NOMO-1 treated with DMSO at 0.1 percent for 48 hours (cell line): Measurements from ENCODE around the gene CCDC78.
"Not testable (repeated sequence)": the region's sequence is repeated elsewhere in the genome, so short reads cannot be mapped to it uniquely, and the experiment has no call there.

Source experiments
- DNase-seq: peaks from one replicate; lab custom pipeline; 2025; ENCODE audit not compliant: unreplicated experiment; lab: John Stamatoyannopoulos, UW

The CCDC78 gene

GRCh38 chr16:761625-762513 is 35.6 kb upstream of the CCDC78 start:
- no peak for DNase-seq

- peak; percentile 88 for DNase-seq
Observed at GRCh38 chr16:760545-761343, 34.5 kb upstream of the CCDC78 start, which contains the start of gene MSLN. Gene MSLN, plus strand, starts transcription at chr16:760734. Its CDS starts 1,947 bp downstream, at chr16:762681.

DNA sequence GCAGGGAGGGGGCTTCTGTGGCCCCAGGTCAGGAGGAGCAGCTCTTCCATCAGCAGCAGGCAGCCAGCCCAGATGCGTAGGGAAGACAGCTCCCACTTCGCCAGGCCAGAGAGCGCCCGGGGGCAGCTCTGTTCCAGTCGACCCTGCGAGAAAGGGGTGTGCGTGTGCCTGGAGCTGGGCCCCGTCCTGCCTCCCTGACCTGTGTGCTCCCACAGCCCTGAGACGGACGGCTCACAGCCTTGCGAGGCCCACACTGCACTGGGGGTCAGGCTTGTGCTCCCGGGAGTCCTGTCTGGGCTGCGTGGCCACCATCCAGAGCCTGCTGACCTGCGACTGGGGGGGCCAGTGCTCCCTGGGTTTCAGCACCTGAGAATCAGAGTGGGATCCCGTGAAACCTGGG is 33.8 kb upstream of the CCDC78 start:
- no peak for DNase-seq

DNA sequence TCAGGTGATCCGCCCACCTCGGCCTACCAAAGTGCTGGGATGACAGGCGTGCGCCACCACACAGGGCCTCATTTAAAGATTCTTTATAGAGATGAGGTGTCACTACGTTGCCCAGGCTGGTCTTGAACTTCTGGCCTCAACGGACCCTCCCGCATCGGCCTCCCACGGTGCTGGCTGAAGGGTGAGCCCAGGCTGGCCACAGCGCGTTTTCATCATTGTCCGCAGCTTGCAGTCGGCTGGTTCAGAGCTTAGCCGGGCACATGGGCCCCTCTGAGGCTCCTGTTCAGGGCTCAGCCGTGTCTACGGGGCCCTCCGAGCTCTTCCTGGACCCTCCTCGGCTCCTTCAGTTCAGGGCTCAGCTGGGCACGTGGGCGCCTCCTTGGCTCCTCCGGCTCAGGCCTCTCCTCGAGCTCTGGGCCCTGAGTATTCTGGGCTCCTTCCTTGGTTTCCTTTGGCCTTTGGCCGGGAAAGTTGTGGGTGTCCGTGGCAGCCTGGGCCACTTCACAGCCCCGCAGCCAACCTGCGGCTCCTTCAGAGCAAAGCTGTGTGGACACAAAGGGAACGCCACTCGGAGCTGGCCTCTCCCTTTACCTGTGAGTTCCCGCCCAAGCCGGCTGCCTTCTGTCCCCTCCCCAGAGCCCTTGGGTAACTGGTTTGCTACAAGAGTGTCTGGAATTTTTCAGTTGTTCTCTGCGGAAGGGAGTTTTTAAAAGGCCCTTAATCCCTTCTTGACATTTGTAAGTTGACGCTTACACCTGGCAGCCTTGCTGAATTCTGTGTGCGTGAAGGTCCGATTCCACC is 33.1 kb upstream of the CCDC78 start:
- no peak for DNase-seq

DNA sequence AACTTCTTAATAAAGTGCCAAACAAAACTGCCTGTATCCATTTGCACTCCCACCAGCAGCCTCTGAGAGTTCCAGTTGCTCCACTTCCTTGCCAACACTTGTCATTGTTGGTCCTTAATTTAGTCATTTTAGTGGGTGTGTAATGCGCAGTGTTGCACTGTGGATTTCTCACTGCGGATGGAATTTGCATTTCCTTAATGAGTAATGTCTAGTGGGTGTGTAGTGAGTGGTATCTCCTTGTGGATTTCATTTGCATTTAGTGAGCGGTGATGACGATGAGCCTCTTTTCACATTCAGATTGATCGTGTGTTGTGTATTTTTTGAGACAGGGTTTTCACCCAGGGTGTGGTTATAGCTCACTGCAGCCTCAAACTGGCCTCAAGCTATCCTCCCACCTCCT is 30.2 kb upstream of the CCDC78 start:
- DNase-seq, result no peak

DNA sequence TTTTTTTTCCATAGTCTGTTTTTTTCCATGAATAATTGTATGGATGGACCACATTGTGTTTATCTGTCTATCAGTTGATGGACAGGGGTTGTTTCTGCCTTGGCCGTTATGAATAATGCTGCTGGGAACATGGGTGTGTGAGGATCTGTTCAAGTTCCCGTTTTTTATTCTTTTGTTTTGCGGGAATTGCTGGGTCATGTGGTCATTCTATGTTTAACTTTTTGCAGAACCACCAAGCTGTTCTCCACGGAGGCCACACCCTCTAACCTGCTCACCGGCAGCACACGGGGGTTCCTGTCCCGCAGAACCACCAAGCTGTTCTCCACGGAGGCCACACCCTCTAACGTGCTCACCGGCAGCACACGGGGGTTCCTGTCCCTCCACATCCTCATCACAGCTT is 28.4 kb upstream of the CCDC78 start:
- DNase-seq, result peak; percentile 74

DNA sequence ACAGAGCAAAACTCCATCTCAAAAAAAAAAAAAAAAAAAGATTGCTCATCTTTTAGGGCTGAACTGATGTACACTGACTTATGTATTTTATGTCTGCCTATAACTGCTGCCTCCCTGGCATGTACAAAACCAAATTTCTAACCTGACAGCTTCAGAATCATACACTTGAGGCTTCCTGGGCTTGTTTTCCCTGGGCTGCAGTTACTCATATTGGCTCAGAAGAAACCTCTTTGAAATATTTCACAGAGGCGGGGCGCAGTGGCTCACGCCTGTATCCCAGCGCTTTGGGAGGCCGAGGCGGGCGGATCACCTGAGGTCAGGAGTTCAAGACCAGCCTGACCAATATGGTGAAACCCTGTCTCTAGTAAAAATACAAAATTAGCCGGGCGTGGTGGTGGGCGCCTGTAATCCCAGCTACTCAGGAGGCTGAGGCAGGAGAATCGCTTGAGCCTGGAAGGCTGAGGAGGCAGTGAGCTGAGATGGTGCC is 27.9 kb upstream of the CCDC78 start:
- DNase-seq, result not testable (repeated sequence)

GRCh38 chr16:752007-752312 is 25.7 kb upstream of the CCDC78 start:
- DNase-seq, result no peak

DNA sequence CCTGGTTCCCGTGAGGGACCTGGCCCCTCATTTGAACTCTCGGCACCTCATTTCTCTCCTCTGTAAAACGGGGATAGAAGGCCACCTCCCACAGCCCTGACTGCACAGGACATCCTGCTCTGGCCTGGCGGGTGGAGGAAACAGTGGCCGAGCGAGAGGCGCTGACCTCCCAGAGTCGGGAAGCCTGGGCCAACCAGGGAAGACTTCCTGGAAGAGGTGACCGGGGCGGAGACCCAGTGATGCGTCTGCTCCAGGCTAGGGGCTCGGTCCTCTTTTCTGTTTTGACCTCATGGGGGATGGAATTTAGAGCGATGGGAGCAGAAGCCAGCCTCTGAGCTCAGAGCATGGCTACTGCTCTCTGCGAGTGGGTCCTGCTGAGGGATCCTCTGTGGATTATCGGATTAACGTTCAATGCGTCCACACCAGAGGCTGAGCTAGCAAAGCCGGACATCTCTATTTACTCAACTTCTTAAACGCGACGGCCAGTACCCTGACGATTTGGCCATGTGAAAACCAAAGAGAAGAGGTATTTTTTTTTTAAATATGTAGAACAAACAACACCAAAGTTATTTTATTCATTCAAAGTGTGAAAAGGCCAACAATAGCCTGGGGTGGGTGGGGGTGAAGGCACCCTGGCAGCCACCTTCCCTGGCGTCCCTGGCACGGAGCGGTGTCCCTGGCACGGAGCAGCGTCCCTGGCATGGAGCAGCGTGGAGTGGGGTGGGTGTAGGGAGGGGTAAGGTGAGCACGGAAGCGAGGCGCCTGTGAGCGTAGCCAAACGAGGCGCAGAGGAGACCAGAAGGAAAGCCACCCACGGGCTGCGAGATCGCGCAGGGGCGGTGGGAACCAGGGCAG is 25.1 kb upstream of the CCDC78 start:
- DNase-seq, result no peak

- no peak for DNase-seq
Observed at GRCh38 chr16:750485-750884, 24.2 kb upstream of the CCDC78 start.

DNA sequence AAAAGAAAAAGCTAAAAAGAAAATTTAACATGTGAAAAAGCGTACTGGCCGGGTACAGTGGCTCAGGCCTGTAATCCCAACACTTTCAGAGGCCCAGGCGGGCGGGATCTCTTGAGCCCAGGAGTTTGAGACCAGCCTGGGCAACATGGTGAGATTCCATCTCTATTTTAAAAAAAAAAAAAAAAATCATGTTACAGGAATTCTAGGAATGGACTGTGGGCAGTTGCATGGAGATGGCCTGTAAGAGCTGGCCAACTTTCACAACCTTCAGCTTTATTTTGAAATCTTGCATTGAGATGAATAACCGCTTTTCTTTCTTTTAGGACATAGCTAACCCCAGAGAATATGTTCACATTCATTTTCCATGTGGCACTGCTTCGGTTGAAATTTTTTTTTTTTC is 22.8 kb upstream of the CCDC78 start:
- no peak for DNase-seq

DNA sequence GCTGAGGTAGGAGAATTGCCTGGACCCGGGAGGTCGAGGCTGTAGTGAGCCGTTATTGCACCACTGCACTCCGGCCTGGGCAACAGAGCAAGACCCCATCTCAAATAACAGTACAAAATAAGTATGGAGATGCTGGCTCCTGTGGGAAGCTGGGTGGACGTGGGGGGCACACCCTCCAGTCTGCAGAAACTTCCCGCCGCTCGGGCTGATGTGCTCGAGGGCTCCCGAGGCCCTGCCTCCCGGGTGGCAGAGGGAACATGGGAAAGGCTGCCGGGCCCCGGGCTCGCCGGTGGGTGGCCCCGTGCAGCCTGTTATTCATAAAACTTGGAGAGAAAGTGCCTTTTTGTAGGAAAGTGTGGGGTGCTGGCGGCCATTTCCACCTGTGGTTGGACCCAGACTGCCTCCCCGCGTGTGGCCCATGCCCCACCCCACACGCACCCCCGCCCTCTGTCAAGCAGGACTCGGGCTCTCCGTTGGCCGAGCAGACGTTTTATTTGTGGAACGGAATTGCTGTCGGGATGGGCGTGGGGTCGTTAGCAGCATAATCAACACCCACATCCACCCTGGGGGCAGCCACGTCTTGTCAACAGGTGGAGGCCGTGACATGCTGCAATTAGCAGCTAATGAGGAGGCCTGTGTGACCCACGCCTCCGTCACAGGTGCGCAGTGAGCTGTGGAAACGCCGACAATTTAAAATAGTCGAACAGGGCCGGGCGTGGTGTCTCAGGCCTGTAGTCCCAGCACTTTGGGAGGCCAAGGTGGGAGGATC is 21.9 kb upstream of the CCDC78 start:
- DNase-seq, result no peak

DNA sequence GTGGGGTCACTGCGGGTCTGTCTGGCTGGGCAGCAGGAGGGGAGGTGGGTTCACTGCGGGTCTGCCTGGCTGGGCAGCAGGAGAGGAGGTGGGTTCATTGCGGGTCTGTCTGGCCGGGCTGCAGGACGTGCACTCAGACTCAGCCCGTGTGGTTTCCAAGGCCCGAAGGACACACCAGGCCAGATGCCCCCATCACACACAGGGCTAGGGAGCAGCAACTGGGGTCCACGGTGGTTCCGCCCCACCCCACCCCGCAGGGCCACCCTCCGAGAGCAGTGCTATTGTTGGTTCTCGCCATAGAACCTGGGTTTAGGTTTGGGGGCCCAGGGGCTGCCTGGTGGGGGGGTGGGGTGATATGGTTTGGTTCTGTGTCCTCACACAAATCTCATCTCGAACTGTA is 20.4 kb upstream of the CCDC78 start:
- no peak for DNase-seq

GRCh38 chr16:745739-746138 is 19.5 kb upstream of the CCDC78 start:
- DNase-seq, result no peak

- no peak for DNase-seq
Observed at GRCh38 chr16:743794-744500, 17.7 kb upstream of the CCDC78 start.

DNA sequence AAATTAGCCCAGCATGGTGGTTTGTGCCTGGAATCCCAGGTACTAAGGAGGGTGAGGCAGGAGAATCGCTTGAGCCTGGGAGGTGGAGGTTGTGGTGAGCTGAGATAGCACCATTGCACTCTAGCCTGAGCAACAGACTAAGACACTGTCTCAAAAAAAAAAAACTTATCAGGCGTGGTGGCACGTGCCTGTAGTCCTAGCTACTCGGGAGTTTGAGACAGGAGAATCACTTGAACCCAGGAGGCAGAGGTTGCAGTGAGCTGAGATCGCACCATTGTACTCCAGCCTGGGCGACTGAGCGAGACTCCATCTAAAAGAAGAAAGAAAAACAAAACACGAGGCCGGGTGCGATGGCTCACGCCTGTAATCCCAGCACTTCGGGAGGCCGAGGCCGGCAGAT is 16.7 kb upstream of the CCDC78 start:
- DNase-seq, result not testable (repeated sequence)

- DNase-seq, result no peak
Observed at GRCh38 chr16:741986-742629, 15.9 kb upstream of the CCDC78 start.

GRCh38 chr16:740764-741505 is 14.7 kb upstream of the CCDC78 start, which contains the start of gene CIAO3:
Gene CIAO3, minus strand, starts transcription at chr16:740997. Its CDS starts 12 bp downstream, at chr16:740985.
- peak; percentile 69 for DNase-seq
